SK-N-SH treated with all-trans-retinoic acid at 6 μM for 48 hours (cell line): ENCODE measurements around the gene MKRN3.

Source experiments
- BACH2 ChIP-seq: fragments of 250-450 bp; sonication (Bioruptor Pico); IDR thresholded peaks from 2 replicates; pipeline ENCODE4 v1.9.0; 2021; ENCODE audit warnings: mild to moderate bottlenecking, borderline replicate concordance
- CREB5 ChIP-seq: fragments of 250-450 bp; sonication (Bioruptor Pico); IDR thresholded peaks from 2 replicates; pipeline ENCODE4 v1.5.1; 2020; ENCODE audit warnings: low read depth, mild to moderate bottlenecking, moderate library complexity
- GLIS3 ChIP-seq: fragments of 250-450 bp; sonication (Bioruptor Pico); IDR thresholded peaks from 2 replicates; pipeline ENCODE4 v1.5.0; 2020; ENCODE audit warnings: mild to moderate bottlenecking, moderate library complexity

GRCh38 chr15:23539892-23540291, 25.6 kb upstream of the MKRN3 start:
- TF ChIP-seq GLIS3 (CRISPR knock-in tag): no peak
- no peak for TF ChIP-seq BACH2 (CRISPR knock-in tag)
- TF ChIP-seq CREB5: no peak
